DMS 273 treated with DMSO at 0.1 percent for 48 hours (cell line): ENCODE results near the gene ADAM19.

Source experiments
- DNase-seq: peaks from one replicate; lab custom pipeline; 2025; lab: John Stamatoyannopoulos, UW

ADAM19 gene

DNA sequence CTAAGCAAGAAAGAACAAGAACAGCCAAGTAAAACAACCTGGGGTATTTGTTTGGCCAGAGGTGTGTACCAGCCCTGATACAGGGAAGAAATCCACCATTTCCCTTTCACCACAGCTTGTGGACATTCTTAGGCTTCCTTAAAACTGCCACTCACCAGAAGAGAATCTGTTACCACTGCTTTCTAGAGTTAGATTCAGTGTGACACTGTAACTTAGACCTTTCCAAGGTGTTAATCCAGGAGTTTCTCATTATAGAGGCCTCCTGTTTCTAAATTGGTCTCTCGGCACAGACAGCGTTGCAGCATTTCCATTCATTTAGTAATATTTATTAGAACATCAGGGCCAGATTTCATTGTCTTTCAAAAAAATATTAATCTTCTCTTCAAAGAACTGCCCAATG is 60.6 kb downstream of the ADAM19 start:
- no peak for DNase-seq

DNA sequence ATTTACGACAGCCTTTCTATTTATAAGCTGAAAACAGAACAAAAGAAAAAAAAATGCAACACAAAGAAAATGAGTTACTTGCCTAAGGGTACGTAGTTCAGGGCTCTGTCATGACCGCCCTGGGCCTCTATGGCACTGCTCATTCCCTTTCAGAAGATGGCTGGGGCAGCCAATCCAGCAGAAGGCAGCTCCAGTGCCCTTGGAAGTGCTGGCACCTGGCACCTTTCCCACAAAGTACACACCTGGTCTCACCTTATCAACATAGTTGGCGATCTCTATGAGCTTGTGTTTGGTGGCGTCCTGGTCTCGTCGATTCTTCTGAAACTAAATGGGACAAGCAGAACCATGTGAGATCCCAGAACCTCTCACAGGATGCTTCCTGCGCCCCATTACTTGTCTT is 62.4 kb downstream of the ADAM19 start:
- DNase-seq, result no peak

DNA sequence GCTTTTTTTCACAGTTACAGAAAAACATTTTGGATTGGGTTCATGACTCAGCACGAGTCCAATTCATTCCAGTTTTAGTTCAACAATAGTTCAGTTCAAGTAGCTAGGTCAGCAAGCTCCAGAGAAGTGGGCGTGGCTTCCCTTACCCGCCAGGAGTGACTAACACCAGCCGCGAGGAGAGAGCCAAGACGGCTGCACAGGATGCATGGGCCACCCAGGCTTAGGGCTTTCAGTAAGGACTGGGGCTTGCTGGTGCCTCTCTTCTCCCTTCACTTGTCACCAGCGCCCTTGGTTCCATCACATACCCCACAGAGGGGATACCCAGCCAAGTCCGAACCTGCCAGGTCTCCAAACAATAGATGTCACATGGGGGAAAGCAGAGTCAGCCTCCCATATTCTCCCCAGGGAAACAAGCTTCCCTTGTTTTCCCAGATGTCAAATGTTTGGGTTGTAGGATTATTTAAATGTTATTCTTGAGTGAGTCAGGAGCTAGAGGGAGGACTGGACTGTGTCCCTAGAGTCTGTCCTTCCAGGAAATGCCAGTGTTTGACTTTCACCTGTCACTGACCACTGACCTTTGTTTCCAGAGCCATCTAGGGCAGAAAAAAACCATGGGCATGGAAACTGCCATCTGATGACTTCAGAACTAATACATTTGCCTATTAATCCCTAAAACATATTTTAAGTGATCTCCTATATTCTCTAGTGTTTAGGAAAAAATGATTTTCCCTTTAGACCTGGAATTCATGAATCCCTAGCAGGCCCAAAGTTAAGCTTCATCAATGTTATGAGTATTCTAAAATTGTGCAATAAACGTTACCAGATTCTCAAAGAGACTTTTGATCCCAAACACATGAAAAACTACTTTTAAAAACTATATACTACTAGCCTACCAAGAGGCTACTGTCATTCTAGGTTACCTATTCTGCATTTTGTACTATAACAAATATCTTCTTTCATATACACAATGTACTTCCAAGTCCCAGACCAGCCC is 63.6 kb downstream of the ADAM19 start:
- peak; percentile 34 for DNase-seq

DNA sequence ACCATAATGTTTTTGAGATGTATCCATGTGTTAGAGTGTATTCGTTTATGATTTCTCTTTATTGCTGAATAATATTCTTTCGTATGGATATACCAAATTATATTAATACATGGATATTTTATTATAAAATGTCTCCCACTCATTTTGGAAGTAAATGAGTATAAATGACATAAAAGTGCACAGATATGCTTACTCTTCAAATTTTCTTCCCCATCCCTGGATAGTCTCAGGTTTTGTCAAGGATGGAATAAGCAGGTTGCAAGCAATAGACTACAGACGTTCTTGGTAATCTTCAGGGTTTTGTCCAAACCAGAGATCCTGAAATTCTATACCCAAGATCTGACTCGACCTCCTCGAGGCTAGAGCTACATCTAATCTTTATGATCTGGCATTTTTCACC is 64.9 kb downstream of the ADAM19 start:
- DNase-seq, result no peak

DNA sequence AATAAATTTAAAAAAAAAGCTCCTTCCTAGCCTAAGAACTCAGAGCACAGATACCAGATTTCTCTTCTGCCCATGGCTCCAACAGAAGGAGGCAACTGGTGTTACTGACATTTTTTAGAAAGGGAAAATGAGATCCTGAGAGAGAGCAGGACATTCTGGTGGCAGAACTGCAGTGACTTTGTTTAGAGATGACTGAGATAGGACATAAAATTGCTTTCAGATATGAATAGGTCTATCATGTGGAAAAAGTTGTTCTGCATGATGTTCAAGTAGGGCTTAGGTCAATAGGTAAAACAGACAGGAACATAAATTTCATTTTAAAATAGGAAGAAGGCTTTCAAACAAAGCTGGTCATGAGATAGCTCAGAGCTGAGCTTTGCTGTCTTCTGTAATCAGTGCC is 66.0 kb downstream of the ADAM19 start:
- DNase-seq, result no peak

GRCh38 chr5:157509093-157509492 is 66.5 kb downstream of the ADAM19 start:
- DNase-seq, result peak; percentile 28

GRCh38 chr5:157506981-157507780 is 68.4 kb downstream of the ADAM19 start:
- no peak for DNase-seq

DNA sequence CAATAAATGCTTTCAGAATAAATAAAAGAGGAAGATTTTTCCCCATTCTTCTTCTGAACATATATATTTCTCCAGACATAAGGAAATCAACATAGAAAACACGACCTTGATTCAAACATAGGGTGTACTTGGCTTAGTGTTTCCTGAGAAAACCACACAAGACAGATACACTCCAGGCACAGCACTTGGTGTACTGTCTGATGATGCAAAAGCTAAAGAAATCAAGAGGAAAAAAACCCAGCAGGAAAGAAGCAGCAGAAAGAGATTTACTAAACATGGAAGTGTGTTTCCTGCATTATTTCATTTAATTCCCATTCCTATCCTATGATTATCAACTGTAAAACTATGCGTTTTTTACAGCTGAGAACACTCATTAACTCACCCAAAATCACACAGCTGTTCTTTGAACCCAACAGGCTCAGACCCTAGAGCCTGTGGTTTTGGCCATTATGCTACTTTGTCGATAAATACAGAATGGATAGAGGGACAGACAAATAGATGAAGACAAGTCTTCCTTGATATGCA is 69.4 kb downstream of the ADAM19 start:
- no peak for DNase-seq

- DNase-seq, result no peak
Measured at GRCh38 chr5:157505496-157505895, 70.1 kb downstream of the ADAM19 start.

- DNase-seq, result no peak
Measured at GRCh38 chr5:157504053-157504452, 71.5 kb downstream of the ADAM19 start.

GRCh38 chr5:157502143-157502647 is 73.4 kb downstream of the ADAM19 start:
- no peak for DNase-seq

GRCh38 chr5:157497875-157498611 is 77.5 kb downstream of the ADAM19 start:
- DNase-seq, result no peak

GRCh38 chr5:157496864-157497263 is 78.7 kb downstream of the ADAM19 start:
- no peak for DNase-seq

DNA sequence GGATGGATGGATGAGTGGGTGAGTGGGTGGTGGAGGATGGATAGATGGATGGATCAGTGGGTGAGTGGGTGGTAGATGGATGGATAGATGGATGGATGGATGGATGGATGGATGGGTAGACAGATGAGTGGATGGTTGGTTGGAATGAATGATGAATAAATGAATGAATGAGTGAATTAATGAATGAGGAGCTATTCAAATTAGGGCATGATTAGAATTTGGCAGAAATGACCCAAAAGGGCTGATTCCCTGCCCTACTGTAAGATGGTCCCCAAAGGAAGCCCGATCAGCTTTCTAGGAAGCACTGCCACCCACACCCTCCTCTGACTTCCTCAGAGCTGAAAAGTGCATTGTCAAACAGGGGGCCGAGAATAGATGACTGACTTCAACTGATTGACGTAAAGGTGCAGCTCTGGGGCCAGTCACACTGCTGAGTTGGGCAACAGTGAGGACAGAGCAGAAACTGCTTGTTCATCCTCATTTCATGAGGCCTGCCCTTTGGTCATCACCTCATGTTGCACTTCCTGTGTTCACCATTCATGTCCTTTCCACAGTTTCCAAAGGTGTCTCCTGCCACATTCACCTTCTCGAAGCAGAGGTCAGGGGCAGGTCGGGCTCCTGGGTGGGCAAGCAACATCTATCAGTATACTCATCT is 81.3 kb downstream of the ADAM19 start:
- no peak for DNase-seq

DNA sequence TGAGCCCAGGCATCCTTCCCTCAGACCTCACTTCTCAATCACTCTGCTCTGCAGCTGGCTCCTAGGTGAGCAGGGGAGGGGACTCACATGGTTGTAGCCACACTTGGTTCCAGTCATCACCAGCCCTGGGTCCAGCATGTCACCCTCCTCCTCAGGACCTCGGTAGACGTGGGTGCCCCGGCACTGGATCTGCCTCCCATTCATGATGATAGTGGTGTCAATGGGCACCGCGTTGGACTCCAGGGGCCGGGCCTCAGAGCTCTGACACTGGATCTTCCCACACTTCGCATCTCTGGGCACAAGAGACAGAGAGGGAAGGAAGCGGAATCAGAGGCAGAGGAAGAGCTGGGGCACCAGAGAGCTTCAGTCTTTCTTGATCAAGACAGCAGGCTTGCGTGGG is 82.7 kb downstream of the ADAM19 start:
- DNase-seq, result no peak

DNA sequence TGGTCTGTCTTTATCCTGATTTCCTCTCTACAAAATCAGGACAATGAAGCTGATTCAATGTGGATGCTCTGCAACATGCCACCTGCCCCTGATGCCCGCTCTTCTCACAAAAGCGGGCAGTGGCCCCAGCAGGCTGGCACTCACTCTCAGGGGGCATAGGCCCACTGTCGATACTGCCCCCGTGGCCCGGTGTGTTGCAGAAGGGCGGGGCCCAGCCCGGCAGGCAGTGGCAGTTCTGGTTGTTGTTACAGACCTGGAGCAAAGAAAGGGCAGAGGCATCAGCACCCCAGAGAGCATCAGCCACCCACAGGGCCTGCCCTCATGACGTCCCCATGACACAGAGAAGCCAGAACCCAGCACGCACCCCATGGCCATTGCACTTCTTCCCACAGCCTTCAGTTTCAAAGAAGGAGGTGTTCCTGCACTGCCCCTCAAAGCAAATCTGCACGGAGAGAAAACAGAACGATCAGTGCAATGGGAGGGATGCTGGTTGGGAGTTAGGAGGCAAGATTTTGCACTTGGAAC is 84.0 kb downstream of the ADAM19 start:
- DNase-seq, result no peak

DNA sequence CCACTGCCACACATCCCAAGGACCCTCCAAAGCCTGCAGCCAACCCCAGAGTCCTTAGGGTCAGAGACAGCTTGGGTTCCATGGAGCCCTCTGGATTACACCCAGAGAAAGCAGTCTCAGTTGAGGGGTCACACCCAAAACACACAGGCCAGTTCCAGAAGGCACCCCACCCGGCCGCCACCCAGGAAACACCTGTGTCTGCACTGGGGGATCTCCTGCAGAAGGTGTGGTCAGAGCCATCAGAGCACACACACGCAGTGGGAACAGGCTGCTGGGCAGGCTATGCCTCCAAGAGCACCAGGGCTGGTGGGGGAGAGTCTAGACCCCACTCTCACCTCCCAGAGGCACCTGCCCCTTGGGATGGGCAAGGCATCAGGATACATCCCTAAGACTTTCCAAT is 88.2 kb downstream of the ADAM19 start:
- no peak for DNase-seq

DNA sequence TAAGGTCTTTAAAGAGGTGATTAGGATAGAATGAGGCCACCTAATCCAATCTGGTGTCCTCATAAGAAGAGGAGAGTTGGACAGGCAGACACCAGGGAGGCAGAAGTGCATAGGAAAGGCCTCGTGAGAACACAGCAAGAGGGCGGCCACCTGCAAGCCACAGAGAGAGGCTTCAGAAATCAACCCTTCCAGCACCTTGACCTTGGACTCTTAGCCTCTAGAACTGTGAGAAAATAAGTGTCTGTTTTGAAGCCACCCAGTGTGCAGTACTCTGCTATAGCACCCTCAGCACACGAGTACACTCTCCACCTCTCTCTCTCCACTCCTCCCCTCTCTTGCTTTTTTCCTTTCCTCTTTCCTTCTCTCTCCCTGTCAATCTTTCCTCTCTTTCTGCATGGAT is 88.7 kb downstream of the ADAM19 start:
- no peak for DNase-seq

GRCh38 chr5:157486221-157486681 is 89.3 kb downstream of the ADAM19 start:
- DNase-seq, result no peak

DNA sequence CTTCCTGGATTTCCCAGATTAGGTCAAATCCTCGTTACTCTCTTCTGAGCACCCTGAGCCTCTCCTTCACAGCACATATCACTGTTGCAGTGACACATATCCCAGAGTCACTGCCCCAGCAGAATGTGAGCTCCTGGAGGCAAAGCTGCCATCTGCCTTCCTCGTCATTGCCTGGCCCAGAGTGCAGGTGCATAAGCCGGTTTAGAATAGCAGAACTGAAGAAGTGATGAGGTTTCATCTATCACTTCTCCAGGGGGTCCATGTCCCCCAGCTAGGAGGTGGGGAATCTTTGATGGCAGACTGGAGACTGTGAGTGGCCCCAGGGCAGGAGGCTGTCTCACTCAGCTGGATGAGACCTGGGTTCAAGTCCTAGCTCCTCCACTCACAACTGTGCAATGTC is 89.8 kb downstream of the ADAM19 start:
- no peak for DNase-seq

DNA sequence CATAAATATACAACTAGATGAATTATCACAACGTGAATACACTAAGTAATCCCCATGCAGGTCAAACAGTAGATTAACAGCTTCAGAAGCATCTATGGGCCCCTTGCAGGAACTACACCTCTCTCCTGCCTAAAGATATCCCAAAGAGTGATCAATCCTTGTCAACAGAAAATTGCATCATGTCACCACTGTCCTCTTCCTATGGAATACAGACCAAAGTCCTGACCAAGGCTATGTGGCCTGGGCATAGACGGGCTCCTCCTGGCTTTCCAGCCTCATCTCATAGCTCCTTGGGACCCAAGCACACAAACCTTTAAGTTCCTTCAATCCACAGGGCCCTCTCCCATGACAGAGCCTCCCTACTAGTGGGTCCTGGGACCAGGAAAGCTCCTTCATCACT is 90.2 kb downstream of the ADAM19 start:
- DNase-seq, result no peak
